Nephron (organoid): ENCODE results near the gene TLR6.

ENCODE experiments used
- H3K27ac Mint-ChIP-seq, 3 experiments: 2 replicates each; pipeline ENCODE4 v1.8.0; 2020; ENCODE audit warnings: mixed read lengths in 3 of 3, mild to moderate bottlenecking in 2 of 3, moderate library complexity in 1 of 3
- H3K27me3 Mint-ChIP-seq: 2 replicates; pipeline ENCODE4 v1.8.0; 2021; ENCODE audit warnings: low read depth, mild to moderate bottlenecking, moderate library complexity, mixed read lengths
- H3K36me3 Mint-ChIP-seq: 2 replicates; pipeline ENCODE4 v1.8.0; 2020; ENCODE audit warnings: low read depth, mixed read lengths
- H3K4me1 Mint-ChIP-seq: 2 replicates; pipeline ENCODE4 v1.8.0; 2020; ENCODE audit warnings: mixed read lengths
- H3K4me3 Mint-ChIP-seq, 3 experiments: 2 replicates each; pipeline ENCODE4 v1.8.0; 2020; ENCODE audit warnings: mild to moderate bottlenecking in 3 of 3, mixed read lengths in 3 of 3, moderate library complexity in 2 of 3
- H3K9me3 Mint-ChIP-seq: 2 replicates; pipeline ENCODE4 v1.8.0; 2020; ENCODE audit warnings: mixed read lengths
- CTCF ChIP-seq, 3 experiments: fragments of 200-600 bp; sonication (generic); IDR thresholded peaks; one replicate each; pipeline ENCODE4 v1.5.0; 2021; ENCODE audit warnings: antibody characterized with exemption in 3 of 3; ENCODE audit not compliant: unreplicated experiment in 3 of 3

TLR6 gene

GRCh38 chr4:38902221-38902620 lies 45.6 kb upstream of the TLR6 start:
- TF ChIP-seq CTCF (IDR thresholded peaks at IDR 0.05; ENCODE audit: unreplicated experiment in 3 of 3), result no peak
- Mint-ChIP-seq H3K27me3 (no peaks in the 10 kb centered on the region), H3K27ac (no peak overlapping the region), H3K36me3 (peaks cover 23% of the 10 kb centered on the region), H3K9me3 (no peaks in the 10 kb centered on the region), H3K4me1 (peaks cover 15% of the 10 kb centered on the region), H3K4me3 (no peak overlapping the region)

- Mint-ChIP-seq H3K4me3 (no peak overlapping the region), H3K9me3 (no peaks in the 10 kb centered on the region), H3K27ac (no peak overlapping the region), H3K4me1 (no peaks in the 10 kb centered on the region), H3K27me3 (no peaks in the 10 kb centered on the region), H3K36me3 (peaks cover 39% of the 10 kb centered on the region)
- no peak for TF ChIP-seq CTCF (IDR thresholded peaks at IDR 0.05; ENCODE audit: unreplicated experiment in 3 of 3)
These were observed 41.6 kb upstream of the TLR6 start for GRCh38 chr4:38898245-38898644.

- Mint-ChIP-seq H3K4me3 (no peak overlapping the region), H3K27ac (no peak overlapping the region), H3K27me3 (no peaks in the 10 kb centered on the region), H3K4me1 (no peaks in the 10 kb centered on the region), H3K9me3 (no peaks in the 10 kb centered on the region), H3K36me3 (peaks cover 45% of the 10 kb centered on the region)
- no peak for TF ChIP-seq CTCF (IDR thresholded peaks at IDR 0.05; ENCODE audit: unreplicated experiment in 3 of 3)
These were observed 40.3 kb upstream of the TLR6 start for GRCh38 chr4:38896940-38897339.

GRCh38 chr4:38894322-38894982 lies 37.8 kb upstream of the TLR6 start:
- H3K36me3 Mint-ChIP-seq, result peaks cover 50% of the 10 kb centered on the region
- no peaks in the 10 kb centered on the region for H3K27me3 Mint-ChIP-seq
- no peaks in the 10 kb centered on the region for H3K9me3 Mint-ChIP-seq
- H3K4me3 Mint-ChIP-seq, result no peak overlapping the region
- H3K27ac Mint-ChIP-seq, result no peak overlapping the region
- TF ChIP-seq CTCF (IDR thresholded peaks at IDR 0.05; ENCODE audit: unreplicated experiment in 3 of 3), result no peak
- peaks cover 8% of the 10 kb centered on the region for H3K4me1 Mint-ChIP-seq

- Mint-ChIP-seq H3K27me3 (no peaks in the 10 kb centered on the region), H3K27ac (peak overlapping the region; percentile 29 to 77 (median 59)), H3K4me1 (peaks cover 8% of the 10 kb centered on the region), H3K4me3 (no peak overlapping the region), H3K36me3 (peaks cover 42% of the 10 kb centered on the region), H3K9me3 (no peaks in the 10 kb centered on the region)
- no peak for TF ChIP-seq CTCF (IDR thresholded peaks at IDR 0.05; ENCODE audit: unreplicated experiment in 3 of 3)
These were observed 34.7 kb upstream of the TLR6 start for GRCh38 chr4:38891051-38891983.
